Putamen (tissue), 1 donor: Measurements from ENCODE around the gene RASAL3.
"Not testable (repeated sequence)": the region's sequence is repeated elsewhere in the genome, so short reads cannot be mapped to it uniquely, and the experiment has no call there.

Experiments used
- DNase-seq: peaks from one replicate; pipeline ENCODE4 v3.0.0-alpha.2; 2016; ENCODE audit warnings: low spot score

Gene RASAL3

GRCh38 chr19:15464394-15465385, at the start of gene RASAL3:
TSS of gene RASAL3 (minus strand) at chr19:15464544. CDS start at chr19:15464358, 186 bp downstream.
- DNase-seq, result no peak

DNA sequence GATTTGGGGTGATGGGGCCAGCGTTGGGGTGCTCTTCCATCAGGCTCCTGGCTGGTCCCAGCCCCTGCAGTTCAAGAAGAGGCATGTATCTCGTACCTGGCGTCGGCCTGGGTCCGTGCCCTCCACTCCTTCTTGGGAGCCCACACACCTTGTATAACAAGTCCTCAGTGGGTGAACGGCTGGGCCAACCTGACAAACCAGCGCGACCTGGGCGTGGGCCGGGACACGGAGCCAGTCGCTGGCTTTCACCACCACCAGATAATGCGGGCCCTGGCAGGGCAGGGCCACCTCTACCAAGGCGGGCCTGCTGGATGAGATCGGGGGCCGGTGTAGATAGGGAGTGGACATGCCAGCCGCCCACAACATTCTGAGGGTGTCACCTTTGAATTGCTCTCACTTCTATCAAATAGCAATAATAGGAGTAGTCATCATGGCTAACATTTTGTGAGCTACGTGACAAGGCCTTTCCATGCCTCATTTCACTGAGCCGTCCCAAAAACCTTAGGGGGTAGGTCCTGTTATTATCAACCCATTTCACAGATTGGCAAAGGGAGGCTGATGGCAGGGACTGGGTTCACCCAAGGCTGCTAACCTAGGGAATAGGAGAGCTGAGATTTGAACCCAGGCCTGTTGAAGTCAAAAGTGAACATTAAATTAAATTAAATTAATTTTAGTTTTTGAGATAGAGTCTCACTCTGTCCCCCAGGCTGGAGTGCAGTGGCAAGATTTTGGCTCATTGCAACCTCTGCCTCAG, 47.5 kb upstream of the RASAL3 start:
- no peak for DNase-seq

DNA sequence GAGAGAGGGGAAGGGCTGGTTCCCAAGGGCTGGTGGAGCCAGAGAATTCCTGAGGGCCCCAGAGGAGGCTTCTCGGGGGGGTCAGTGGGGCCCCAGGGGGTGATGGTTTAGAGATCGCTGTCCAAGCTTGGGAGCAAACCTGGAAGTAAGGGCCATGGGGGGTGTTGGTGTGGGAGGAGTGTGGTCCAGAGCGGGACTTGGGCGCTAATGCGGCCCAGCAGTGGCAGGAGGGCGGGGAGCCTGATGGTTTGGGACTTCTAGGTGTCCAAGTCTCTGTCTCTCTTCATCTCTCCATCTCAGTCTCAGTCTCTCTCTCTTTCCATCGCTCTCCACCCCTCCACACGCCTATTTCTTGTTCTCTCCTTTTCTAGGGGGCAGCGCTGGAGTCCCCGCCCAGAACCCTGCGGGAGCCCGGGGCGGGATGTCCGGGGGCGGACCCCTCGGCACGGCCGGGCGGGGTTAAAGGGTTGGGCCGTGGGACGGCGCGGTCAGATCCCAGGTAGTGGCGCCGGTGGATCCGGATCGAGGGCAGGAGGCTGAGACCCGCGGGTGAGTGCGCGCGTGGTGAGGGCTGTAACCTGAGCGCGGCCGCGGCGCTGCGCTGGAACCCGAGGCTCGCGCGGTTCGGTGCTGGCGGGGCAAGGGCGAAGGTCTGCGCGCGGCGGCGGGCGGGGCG, 43.8 kb upstream of the RASAL3 start, which contains the start of gene CYP4F22:
Gene CYP4F22, plus strand, starts transcription at position 491 of the 676 bp plus-strand sequence. CDS start 16,812 bp downstream, outside the sequence.
- no peak for DNase-seq

- no peak for DNase-seq
Observed at GRCh38 chr19:15507068-15508034, 43.0 kb upstream of the RASAL3 start.

GRCh38 chr19:15506074-15506571, 41.8 kb upstream of the RASAL3 start:
- DNase-seq, result no peak

GRCh38 chr19:15502264-15502663, 37.9 kb upstream of the RASAL3 start:
- DNase-seq, result no peak

GRCh38 chr19:15501596-15501995, 37.3 kb upstream of the RASAL3 start:
- no peak for DNase-seq

DNA sequence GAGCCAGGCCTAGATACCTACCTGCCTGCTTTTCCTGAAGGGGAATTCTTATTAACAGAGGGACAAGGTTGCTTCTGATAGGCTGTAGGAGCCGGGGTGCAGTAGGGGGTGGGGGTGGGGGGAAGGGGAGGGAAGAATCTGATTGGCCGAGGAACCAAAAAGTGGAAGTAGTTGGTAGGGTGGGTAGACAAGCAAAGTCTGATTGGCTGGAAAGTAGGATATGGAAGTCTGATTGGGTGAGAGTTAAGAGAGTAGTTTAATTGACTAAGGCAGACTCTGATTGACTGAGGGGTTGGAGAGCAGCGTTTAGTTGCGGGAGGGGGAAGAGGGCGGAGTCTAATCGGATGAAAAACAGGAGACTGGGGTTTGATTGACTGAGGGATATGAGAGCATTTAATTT, 34.6 kb upstream of the RASAL3 start:
- DNase-seq, result peak; percentile 7

GRCh38 chr19:15498156-15498858, 34.0 kb upstream of the RASAL3 start:
- DNase-seq, result no peak

GRCh38 chr19:15495151-15495550, 30.8 kb upstream of the RASAL3 start:
- no peak for DNase-seq

DNA sequence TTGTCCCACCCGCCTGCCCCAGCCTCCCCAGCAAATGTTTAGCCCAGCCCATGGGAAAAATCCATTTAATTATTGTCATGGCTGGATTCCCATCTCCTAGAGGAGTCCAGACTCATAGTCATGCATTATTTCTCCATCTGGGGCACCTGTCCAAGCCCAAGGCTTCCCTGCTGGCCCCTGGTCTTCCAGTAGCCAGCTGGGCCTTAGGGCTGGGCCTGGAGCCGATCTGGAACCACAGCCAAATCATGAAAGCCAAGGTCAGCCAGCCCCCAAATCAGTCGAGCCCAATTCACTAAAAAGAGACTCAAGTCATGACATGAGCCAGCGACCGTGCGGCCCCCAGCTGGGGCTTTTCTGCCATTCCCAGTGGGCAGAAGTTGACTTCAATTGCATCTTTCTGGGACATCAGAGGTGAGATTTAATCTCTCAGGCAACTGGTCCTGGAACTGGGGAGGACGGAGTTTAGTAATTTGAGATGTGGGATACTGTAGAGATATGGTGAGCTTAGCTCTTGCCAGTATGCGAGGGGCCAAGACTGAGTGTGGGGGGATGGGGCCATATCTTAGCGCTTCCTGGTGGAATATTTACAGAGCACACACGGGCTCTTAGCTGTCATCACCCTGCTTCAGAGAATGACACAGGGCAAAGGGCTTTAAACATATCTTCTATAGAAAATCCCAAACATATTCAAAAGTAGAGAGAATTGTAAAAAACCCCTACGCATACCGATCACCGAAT, 24.3 kb upstream of the RASAL3 start:
- DNase-seq, result no peak

DNA sequence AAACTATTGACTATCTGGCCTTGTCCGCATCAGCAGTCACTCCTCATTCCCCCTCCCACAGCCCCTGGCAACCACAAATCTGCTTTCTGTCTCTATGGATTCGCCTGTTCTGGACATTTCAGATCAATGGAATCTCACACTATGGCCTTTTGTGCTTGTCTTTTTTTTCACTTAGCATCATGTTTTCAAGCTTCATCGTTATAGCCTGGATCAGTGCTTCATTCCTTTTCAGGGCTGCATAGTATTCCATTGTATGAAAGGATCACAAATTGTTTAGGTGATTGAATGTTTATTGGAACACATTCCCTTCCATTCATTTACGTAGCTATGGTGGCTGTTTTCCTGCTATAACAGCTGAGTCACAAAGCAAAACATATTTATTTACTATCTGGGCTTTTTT, 22.7 kb upstream of the RASAL3 start:
- no peak for DNase-seq

GRCh38 chr19:15485768-15486167, 21.4 kb upstream of the RASAL3 start:
- not testable (repeated sequence) for DNase-seq

DNA sequence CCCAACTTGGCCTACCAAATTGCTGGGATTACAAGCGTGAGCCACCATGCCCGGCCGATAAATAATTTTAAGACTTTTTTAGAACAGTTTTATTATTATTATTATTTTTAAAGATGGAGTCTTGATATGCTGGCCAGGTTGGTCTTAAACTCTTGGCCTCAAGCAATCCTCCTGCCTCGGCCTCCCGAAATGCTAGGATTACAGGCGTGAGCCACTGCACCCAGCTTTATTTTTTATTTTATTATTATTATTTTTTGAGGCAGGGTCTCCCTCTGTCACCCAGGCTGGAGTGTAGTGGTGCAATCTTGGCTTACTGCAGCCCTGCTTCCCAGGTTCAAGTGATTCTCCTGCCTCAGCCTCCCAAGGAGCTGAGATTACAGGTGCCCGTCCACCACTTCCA, 16.7 kb upstream of the RASAL3 start:
- DNase-seq, result not testable (repeated sequence)

- DNase-seq, result no peak
Observed at GRCh38 chr19:15479391-15480345, 15.3 kb upstream of the RASAL3 start, which contains the start of gene PGLYRP2. TSS of gene PGLYRP2 (minus strand) at chr19:15479501. CDS start at chr19:15479371, 130 bp downstream.

DNA sequence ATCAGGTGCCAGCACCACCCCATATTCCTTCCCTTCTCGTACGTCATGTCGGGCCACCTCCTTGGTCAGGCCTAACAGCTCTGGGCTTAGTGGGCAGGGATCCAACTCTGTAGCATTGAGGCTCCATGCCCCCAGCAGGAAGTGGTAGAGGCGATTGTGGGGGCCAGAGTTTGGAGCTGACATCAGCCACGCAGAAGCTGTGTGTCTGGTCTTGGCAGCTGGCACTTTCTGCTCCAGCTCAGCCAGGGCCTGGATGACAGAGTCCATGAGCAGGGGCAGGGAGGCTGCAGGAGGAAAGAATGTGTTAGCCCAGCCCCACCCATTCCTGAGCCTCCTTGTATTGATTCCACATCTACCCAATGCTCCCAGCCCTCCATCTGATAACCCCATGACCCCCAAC, 12.0 kb upstream of the RASAL3 start:
- no peak for DNase-seq

DNA sequence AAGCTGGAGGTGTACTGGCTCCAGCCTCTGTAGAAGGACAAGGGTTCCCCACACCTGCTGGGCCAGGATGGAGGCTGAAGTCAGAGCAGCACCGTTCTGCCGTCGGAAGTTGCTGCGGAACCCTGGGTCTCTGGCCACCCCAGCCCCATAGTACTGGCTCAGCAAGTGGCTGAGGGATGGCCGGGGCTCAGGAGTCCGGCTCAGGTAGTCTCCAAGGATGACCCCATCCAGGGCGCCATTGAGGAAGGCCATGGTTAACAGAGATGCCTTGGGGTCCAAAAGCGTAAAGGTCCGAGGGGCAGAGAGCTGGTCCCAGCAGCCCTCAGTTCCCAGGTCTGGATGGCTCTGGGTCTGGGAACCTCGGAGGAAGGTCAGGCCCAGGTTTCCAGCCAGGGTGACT, 11.3 kb upstream of the RASAL3 start:
- no peak for DNase-seq

DNA sequence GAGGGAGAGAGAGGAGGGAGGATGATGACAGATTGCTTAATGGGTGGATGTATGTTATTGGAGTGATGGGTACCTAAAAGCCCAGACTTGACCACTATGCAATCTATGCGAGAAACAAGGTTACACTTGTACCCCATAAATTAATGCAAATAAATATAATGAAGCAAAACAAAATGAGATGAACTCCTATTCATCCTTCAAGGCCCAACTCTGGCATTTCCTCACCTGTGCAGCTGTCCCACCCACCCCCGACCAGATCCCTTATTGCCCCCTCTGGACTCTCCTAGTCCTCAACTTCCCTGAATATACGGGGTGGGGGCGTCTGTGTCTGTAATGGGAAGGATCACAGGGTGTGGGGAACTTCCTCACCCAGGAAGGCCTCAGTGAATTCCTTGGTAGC, 10.8 kb upstream of the RASAL3 start:
- no peak for DNase-seq
